Right lung (tissue), 5 donors: ENCODE data around the gene MAIP1. TPM values are rescaled to one million over a fixed set of nuclear protein-coding genes. Genes with fewer than 3 reads are reported as not detected.

Experiments used
- DNase-seq, 2 donors: peaks; one replicate each; pipeline ENCODE4 v3.0.0-alpha.2; 2013
- polyA plus RNA-seq, 5 donors: library from polyadenylated mRNA; unstranded; fragments of 120-200 nt; gene quantifications; one replicate each; pipeline versions ENCODE4 v1.2.1 to v1.2.3, GENCODE V29; 2013; ENCODE audit warnings: inconsistent platforms in 1 of 5, low replicate concordance in 1 of 5; ENCODE audit not compliant: insufficient read length in 5 of 5, insufficient read depth in 1 of 5

MAIP1 gene
- polyA plus RNA-seq, 5 donors = 16.8 to 26.8 (median 21.9) TPM

DNA sequence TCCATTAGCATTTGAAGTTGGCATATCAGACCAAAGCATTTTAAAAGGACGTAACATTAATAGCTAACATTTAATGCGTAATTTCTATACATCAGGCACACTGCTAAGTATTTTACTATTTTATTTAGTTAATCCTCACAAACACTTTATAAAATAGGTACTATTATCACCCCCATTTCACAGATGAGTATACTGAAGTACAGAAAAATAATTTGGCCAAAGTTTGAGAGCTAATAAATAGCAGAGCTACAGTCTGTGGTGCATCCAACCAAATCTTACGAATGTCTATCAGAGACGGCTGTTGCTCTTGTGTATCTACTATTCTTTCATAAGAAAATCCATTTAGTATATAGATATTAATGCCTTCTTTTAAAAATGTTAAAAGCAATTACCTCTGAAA is 12.0 kb upstream of the MAIP1 start:
- no peak for DNase-seq

DNA sequence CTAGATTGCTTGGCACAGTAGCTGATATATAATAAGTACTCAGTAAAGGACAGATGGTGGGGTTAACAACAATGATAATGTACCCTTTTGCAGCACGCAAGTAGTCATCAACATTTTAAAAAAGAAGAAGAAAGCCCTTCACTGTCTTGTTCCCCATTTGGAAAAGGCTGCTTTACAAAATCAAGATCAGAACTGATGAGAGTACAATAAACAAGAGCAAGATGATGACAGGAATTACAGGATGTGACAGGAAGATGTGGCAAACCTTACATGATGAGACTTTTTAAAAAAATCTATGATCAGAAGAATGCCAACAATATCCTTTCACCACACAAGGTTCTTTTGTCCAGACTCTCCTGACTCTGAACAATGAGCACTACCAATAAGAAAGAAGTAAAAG is 9.2 kb upstream of the MAIP1 start:
- no peak for DNase-seq

DNA sequence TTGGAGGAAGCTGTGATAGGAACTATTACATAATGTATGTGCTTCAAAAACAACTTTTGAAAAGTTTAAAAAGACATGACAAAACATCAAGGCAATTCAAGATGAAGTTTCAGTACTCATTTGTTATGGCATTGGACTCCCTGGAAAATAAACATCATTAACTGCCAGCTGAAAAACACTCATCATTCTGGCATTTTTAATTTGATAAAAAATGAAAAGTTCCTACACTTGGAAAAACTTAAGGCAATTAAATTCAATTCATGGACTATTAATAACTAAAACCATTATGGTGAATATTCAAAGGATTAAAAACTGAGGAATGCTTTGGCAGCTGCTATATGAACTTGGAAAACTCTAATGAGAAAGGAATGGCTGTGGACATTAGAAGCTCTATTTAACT is 8.5 kb upstream of the MAIP1 start:
- no peak for DNase-seq

DNA sequence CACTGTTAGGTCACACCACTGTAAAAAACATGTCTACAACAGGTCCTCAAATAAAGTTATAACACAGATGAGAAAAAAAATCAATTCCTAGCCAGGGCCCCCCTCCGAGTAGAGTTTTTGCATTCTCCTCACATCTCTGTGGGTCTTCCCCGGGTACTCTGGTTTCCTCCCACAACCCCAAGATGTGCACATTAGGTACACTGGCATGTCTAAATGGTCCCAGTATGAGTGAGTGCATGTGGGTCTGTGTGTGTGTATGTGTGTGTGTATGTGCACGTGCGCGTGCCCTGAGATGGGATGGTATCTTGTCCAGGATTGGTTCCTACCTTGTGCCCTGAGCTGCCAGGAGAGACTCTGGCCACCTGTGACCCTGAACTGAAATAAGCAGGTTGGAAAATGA is 5.0 kb upstream of the MAIP1 start:
- DNase-seq = no peak

DNA sequence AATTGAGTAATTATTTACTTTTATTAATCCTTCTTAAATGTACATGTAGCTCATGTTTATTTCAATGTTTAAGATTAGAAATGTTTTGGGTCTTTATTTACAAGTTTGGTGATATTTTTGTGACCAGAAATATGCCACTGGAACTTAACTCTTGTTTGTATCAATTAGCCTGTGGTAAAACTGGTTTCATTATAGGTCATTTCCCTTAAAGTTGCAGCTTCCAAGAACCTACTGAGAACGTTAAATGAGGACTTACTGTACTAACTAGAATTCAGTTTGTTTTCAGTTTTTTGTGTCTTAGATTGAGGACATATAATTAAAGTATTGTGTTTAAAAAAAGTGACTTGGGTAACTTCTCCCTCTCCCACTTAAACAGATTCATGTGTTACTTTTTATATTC is 4.4 kb upstream of the MAIP1 start:
- DNase-seq = no peak

- no peak for DNase-seq
Observed at GRCh38 chr2:199955007-199955338, 409 bp upstream of the MAIP1 start.

- no peak for DNase-seq
Observed at GRCh38 chr2:199956062-199956380, 639 bp downstream of the MAIP1 start.

DNA sequence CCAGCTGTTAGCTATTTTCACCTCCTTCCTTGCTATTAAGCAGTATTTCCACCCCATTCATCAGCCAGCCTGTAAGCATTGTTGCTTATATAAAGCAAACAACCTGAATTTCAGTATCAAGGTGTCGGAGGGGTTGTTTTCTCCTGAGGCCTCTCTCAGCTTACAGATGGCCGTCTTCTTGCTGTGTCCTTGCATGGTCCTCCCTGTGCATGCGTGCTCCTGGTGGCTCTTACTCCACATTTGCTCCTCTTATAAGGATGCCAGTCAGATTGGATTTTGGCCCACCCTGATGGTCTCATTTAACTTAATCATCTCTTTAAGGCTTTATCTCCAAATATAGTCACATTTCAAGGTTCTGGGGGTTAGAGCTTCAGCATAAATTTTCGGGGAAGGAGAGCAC is 2.6 kb downstream of the MAIP1 start:
- DNase-seq = no peak

DNA sequence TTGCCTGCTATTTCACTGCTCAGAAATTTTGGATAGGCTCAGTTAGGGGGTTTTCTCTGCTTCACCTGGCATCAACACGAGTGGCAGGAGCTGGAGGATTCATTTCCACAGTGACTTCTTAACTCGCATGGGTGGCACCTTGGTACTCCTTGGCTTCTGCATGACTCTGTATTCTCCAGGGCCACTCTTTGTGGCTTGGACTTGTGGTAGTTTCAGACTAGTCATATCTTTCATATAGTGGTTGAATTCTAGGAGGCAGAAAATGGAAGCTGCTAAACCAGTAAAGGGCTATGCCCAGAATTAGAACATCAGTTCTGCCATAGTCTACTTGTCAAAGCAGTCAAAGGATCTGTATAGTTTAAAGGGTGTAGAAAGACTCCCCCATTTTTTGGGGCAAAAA is 6.8 kb downstream of the MAIP1 start:
- DNase-seq = no peak

DNA sequence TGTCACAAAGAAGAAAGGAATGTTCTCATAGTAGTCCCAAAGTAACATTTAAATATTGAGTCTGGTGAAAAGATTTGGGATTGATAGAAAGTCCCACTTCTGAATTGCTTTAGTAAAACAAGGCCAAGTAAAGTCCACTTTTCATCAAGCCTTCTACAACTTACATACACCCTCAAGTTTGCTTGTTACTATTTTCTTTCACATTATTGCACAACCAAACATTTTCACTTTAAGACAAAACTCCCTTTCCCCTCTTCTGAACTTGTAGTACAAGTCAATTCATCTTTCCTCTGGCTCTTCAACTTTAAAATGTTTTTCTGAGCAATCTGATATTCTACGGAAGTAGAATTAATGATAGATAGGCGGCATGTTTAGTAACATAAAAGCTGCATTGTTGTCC is 11.0 kb downstream of the MAIP1 start:
- DNase-seq = no peak

- DNase-seq = peak; percentile 42 to 46
Observed at GRCh38 chr2:199966976-199967375, 11.6 kb downstream of the MAIP1 start.

DNA sequence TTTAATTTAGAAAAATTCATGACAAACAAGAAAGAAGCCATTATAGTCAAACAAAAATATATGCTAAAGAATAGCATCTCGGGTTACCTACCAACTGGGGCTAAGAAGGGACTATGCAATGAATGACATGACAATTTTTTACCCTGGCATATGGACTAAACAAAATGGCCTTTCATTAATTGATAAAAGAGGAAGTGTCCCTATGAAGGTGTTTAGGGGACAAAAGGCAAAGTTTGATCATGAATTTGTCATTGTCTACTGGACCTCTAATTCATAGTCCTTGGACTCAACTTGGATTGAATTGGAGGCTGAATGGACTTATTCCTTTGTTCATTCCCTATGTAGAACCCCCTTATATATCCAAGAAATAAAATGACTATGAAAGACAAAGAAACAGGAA is 12.7 kb downstream of the MAIP1 start:
- no peak for DNase-seq

- no peak for DNase-seq
Observed at GRCh38 chr2:199972088-199972626, 16.8 kb downstream of the MAIP1 start.

GRCh38 chr2:199973703-199974102 is 18.3 kb downstream of the MAIP1 start:
- DNase-seq = no peak

- DNase-seq = no peak
Observed at GRCh38 chr2:199975273-199975895, 20.0 kb downstream of the MAIP1 start.

GRCh38 chr2:199977984-199978415 is 22.6 kb downstream of the MAIP1 start:
- DNase-seq = no peak

- DNase-seq = no peak
Observed at GRCh38 chr2:199979398-199979797, 24.0 kb downstream of the MAIP1 start.

GRCh38 chr2:199979832-199980628 is 24.6 kb downstream of the MAIP1 start:
- peak; percentile 74 to 80 for DNase-seq

GRCh38 chr2:199982126-199982843 is 26.9 kb downstream of the MAIP1 start:
- DNase-seq = no peak

DNA sequence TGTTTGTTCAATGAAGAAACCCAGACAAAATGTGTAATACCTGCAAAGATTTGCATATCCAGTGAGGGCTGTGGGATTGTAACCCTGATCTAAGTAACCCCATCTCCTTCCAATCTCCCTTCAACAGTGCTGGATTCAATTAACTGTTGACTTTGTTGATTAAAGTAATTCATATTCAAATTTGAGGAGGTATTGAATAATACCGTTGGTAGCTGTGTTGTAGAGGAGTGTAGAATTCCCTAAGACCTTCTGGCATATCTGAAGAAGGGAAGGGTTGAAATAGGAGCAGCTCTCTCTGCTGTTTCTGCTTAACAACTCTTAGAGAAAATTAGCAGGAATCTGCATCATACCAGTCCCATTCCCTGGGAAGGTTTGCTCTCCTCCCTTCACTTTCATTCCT is 28.2 kb downstream of the MAIP1 start:
- no peak for DNase-seq

DNA sequence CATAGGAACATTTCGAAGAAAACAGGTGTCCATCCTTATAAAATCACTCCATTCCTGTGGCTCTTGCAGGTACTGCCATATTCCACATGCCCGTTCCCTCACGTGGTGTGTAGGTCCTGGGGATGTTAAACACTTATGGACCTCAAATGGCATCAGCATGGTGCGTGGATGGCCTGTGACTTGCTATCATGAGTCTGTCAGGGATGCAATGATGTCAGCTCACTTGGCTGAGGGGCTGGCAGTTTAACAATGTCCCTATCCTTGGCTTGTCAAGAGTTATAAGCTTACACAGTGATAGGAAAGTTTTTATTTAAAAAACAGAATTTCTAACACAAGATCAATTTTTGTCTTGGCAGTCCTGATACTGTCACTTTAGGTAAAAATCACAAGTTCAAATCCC is 28.8 kb downstream of the MAIP1 start:
- DNase-seq = no peak

GRCh38 chr2:199984755-199985154 is 29.4 kb downstream of the MAIP1 start:
- peak; percentile 62 to 70 for DNase-seq

DNA sequence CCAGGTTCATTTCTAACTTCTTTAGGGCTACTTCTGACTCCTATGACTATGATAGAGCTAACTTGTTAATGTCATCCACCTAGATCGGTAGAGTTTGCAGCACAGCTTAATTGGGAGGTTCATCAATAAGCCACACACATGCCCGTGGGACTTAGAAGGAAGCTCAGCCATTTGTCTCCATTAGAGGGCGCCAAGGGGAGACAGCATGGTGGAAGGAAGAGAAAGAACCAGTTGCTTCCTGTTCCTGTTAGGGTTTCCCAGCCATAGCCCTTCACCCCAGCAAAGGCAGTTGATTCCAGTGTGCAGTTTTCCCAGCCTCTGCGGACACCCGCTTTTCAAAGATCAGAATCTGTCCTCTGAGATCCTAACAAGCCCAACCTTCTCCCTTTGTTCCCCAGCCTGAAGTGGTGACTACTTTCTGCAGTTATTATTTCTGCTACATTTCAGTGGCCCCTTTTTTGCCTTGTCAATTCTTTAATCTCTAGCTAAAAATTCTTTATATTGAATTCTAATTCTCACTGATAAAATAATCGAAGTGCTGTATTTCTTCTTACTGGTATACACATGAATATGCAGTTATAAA is 30.3 kb downstream of the MAIP1 start:
- DNase-seq = no peak
